Ishikawa (cell line): ENCODE data around the gene ATP11C.
A peak's percentile ranks its signal among the peaks of the same experiment; 100 is the strongest.

Source experiments
- CEBPB ChIP-seq: IDR thresholded peaks from 2 replicates; pipeline ENCODE4 v1.6.1; 2012
- CREB1 ChIP-seq: IDR thresholded peaks from 2 replicates; pipeline ENCODE4 v1.6.1; 2012; ENCODE audit warnings: low read depth
- EGR1 ChIP-seq: IDR thresholded peaks from 2 replicates; pipeline ENCODE4 v1.6.1; 2012
- EP300 ChIP-seq: IDR thresholded peaks from 2 replicates; pipeline ENCODE4 v1.6.1; 2012; ENCODE audit warnings: borderline replicate concordance
- FOXM1 ChIP-seq: IDR thresholded peaks from 2 replicates; pipeline ENCODE4 v1.6.1; 2012; ENCODE audit warnings: low read depth, borderline replicate concordance
- MAX ChIP-seq: IDR thresholded peaks from 2 replicates; pipeline ENCODE4 v1.6.1; 2012
- NFIC ChIP-seq: IDR thresholded peaks from 2 replicates; pipeline ENCODE4 v1.6.1; 2012
- RAD21 ChIP-seq: IDR thresholded peaks from 2 replicates; pipeline ENCODE4 v1.6.1; 2012; ENCODE audit warnings: low read depth
- REST ChIP-seq: IDR thresholded peaks from 2 replicates; pipeline ENCODE4 v1.6.1; 2012; ENCODE audit warnings: low read depth, mild to moderate bottlenecking
- TAF1 ChIP-seq: IDR thresholded peaks from 2 replicates; pipeline ENCODE4 v1.6.1; 2012; ENCODE audit warnings: low read depth, mild to moderate bottlenecking
- TCF12 ChIP-seq: IDR thresholded peaks from 2 replicates; pipeline ENCODE4 v1.6.1; 2012; ENCODE audit warnings: low read depth
- TEAD4 ChIP-seq: IDR thresholded peaks from 2 replicates; pipeline ENCODE4 v1.6.1; 2012
- USF1 ChIP-seq: IDR thresholded peaks from 2 replicates; pipeline ENCODE4 v1.6.1; 2012
- YY1 ChIP-seq: IDR thresholded peaks from 2 replicates; pipeline ENCODE4 v1.6.1; 2012; ENCODE audit warnings: low read depth
- ZBTB7A ChIP-seq: IDR thresholded peaks from 2 replicates; pipeline ENCODE4 v1.6.1; 2012; ENCODE audit warnings: low read depth

The ATP11C gene

GRCh38 chrX:139932901-139933796 lies at the start of gene ATP11C:
Gene ATP11C, minus strand, starts transcription at chrX:139933053. Its CDS starts 1,011 bp downstream, at chrX:139932042.
- TF ChIP-seq CEBPB (no peak), NFIC (no peak), TCF12 (no peak), EGR1 (no peak), MAX (peak; percentile 56), TEAD4 (no peak), RAD21 (0 out of 2 replicates have a peak, but pooled peaks have one; percentile 16)

GRCh38 chrX:139974471-139974870 lies 41.6 kb upstream of the ATP11C start:
- TF ChIP-seq USF1 (no peak), RAD21 (no peak), NFIC (no peak), TEAD4 (no peak), CEBPB (no peak), FOXM1 (no peak), EGR1 (no peak), EP300 (no peak), REST (no peak), CREB1 (no peak), ZBTB7A (no peak), MAX (no peak), TCF12 (no peak), YY1 (no peak), TAF1 (no peak)

- TF ChIP-seq ZBTB7A (no peak), TAF1 (no peak), YY1 (no peak), USF1 (no peak), TEAD4 (no peak), MAX (no peak), NFIC (no peak), EP300 (no peak), RAD21 (no peak), FOXM1 (no peak), CEBPB (no peak), REST (no peak), EGR1 (no peak), CREB1 (no peak), TCF12 (no peak)
Observed at GRCh38 chrX:139972629-139973624, 40.1 kb upstream of the ATP11C start.

- TF ChIP-seq YY1 (no peak), TEAD4 (no peak), CEBPB (no peak), ZBTB7A (no peak), TAF1 (no peak), NFIC (no peak), EP300 (no peak), FOXM1 (no peak), REST (no peak), CREB1 (no peak)
Observed at GRCh38 chrX:139972113-139972512, 39.3 kb upstream of the ATP11C start.
